8988T (cell line): ENCODE data around the gene NTN4.
"Not testable (repeated sequence)": the region's sequence is repeated elsewhere in the genome, so short reads cannot be mapped to it uniquely, and the experiment has no call there.

Experiments used
- DNase-seq: peaks from one replicate; pipeline ENCODE4 v3.0.0; 2011

The NTN4 gene

GRCh38 chr12:95705143-95705542 is 85.4 kb downstream of the NTN4 start:
- DNase-seq: no peak

GRCh38 chr12:95703986-95704385 is 86.6 kb downstream of the NTN4 start:
- no peak for DNase-seq

GRCh38 chr12:95701722-95702418 is 88.7 kb downstream of the NTN4 start:
- no peak for DNase-seq

GRCh38 chr12:95701275-95701674 is 89.3 kb downstream of the NTN4 start:
- DNase-seq: no peak

- DNase-seq: no peak
Observed at GRCh38 chr12:95700316-95700785, 90.2 kb downstream of the NTN4 start.

GRCh38 chr12:95699579-95699978 is 91.0 kb downstream of the NTN4 start:
- DNase-seq: no peak

GRCh38 chr12:95694136-95694535 is 96.4 kb downstream of the NTN4 start:
- no peak for DNase-seq

GRCh38 chr12:95693689-95694088 is 96.9 kb downstream of the NTN4 start:
- DNase-seq: no peak

GRCh38 chr12:95690861-95691635 is 99.5 kb downstream of the NTN4 start:
- no peak for DNase-seq

GRCh38 chr12:95687937-95688336 is 102.6 kb downstream of the NTN4 start:
- no peak for DNase-seq

GRCh38 chr12:95683418-95683817 is 107.1 kb downstream of the NTN4 start:
- DNase-seq: no peak

GRCh38 chr12:95681210-95681765 is 109.3 kb downstream of the NTN4 start:
- DNase-seq: no peak

GRCh38 chr12:95678684-95679083 is 111.9 kb downstream of the NTN4 start:
- DNase-seq: no peak

- not testable (repeated sequence) for DNase-seq
Observed at GRCh38 chr12:95677782-95678181, 112.8 kb downstream of the NTN4 start.

- DNase-seq: no peak
Observed at GRCh38 chr12:95674631-95675030, 115.9 kb downstream of the NTN4 start.

GRCh38 chr12:95674163-95674562 is 116.4 kb downstream of the NTN4 start:
- no peak for DNase-seq

- no peak for DNase-seq
Observed at GRCh38 chr12:95673576-95673975, 117.0 kb downstream of the NTN4 start.

- no peak for DNase-seq
Observed at GRCh38 chr12:95672166-95672565, 118.4 kb downstream of the NTN4 start.

GRCh38 chr12:95671265-95671664 is 119.3 kb downstream of the NTN4 start:
- DNase-seq: no peak

- no peak for DNase-seq
Observed at GRCh38 chr12:95663525-95663924, 127.0 kb downstream of the NTN4 start.

GRCh38 chr12:95661360-95661759 is 129.2 kb downstream of the NTN4 start:
- DNase-seq: no peak

- DNase-seq: no peak
Observed at GRCh38 chr12:95658386-95658785, 132.2 kb downstream of the NTN4 start.

GRCh38 chr12:95654665-95655064 is 135.9 kb downstream of the NTN4 start:
- not testable (repeated sequence) for DNase-seq
